IPS-NIHi7 (cell line): ENCODE data around the gene NSMCE1.
A peak's percentile ranks its signal among the peaks of the same experiment; 100 is the strongest.

Source experiments
- DNase-seq: peaks from one replicate; pipeline ENCODE4 v3.0.0; 2012; ENCODE audit warnings: mixed read lengths; ENCODE audit errors: extremely low spot score

Gene NSMCE1, protein sequence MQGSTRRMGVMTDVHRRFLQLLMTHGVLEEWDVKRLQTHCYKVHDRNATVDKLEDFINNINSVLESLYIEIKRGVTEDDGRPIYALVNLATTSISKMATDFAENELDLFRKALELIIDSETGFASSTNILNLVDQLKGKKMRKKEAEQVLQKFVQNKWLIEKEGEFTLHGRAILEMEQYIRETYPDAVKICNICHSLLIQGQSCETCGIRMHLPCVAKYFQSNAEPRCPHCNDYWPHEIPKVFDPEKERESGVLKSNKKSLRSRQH

DNA sequence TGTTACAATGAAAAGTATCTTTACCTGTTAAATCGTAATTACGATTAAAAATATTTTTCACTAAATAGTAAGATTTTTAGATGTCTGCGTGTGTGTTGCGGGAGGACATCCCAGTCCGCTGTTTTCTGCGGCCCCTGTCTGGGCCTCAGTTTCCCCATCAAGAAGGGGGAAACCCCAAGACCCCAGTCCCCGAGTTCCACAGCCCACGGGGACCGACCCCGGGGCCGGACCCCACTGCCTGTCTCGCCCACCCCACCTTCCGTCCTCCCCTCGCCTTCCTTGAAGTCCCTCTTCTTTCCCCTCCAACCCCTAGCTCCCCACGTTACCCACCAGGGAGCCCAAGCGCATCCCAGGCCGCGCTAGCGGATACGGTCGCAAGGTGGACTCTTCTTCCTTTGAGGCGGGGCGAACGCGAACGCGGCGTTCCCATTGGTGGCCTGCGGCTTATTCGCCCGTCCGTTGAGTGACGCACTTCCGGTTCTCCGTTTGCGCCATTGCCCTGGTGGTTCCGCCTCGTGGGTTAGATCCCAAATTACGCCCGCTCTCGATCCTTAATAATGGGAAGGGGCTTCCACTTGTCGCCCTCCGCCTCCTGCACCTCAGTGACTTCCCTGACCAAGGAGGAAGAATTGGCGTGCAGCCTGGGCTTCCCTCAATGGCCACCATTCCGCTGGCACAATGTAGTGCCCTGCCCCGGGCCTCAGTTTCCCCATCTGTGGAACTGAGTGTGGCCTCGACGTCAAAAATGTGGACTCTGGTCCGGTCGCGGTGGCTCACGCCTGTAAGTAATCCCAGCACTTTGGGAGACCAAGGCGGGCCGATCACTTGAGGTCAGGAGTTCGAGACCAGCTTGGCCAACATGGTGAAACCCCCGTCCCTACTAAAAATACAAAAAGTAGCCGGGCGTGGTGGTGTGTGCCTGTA lies at the start of gene NSMCE1:
Gene NSMCE1 (minus strand): TSS at position 397 of the 924 bp plus-strand sequence. CDS start 11,202 bp downstream, outside the sequence.
- DNase-seq: peak; percentile 98

DNA sequence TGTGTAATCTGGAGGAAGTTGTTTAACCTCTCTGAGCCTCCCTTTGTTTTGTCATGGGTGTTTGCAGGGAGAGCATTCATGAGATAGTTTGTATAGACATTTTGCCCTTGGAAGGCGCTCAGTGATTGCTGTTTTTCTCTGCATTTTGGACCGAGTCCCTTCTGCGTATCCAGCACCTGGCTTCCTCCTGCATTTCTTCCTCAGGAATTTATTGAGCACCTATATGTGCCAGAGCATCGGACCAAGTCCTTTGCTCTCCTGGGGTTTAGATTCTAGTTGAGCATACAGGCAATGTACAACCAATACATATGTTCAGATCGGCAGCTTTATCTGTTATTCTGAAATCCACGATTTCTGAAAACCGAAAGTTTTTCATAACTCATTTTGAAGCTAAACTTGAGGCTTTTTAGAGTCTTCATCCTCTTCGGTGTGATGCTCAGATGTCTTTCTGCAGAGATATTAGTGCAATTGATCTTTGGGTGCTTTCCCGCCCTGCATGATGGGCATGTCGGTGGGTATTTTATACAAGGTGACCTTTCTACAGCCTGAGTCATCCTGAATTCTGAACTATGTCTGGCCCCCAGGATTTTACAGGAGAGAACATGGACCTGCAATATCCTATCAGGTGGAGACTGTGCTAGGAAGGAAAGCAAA lies 49.3 kb upstream of the NSMCE1 start:
- DNase-seq: no peak

DNA sequence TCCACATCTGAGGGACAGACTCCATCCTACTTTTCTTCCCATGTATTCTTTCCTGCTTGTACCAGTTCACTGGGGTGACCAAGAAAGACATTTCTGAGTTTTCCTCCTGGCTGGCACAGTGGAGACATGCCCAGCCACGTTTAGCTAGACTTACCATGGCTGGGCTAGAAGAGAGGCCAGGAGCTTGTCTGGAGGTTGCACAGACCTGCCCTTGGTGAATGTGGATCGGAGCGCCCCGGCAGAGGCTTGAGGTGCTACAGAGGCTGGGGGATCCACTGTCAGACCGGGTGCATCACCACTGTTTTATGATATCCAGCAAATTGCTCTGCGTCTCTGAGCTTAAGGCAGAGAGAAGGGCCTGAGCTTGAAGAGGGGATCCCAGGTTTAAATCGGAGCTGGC lies 48.7 kb upstream of the NSMCE1 start:
- no peak for DNase-seq

DNA sequence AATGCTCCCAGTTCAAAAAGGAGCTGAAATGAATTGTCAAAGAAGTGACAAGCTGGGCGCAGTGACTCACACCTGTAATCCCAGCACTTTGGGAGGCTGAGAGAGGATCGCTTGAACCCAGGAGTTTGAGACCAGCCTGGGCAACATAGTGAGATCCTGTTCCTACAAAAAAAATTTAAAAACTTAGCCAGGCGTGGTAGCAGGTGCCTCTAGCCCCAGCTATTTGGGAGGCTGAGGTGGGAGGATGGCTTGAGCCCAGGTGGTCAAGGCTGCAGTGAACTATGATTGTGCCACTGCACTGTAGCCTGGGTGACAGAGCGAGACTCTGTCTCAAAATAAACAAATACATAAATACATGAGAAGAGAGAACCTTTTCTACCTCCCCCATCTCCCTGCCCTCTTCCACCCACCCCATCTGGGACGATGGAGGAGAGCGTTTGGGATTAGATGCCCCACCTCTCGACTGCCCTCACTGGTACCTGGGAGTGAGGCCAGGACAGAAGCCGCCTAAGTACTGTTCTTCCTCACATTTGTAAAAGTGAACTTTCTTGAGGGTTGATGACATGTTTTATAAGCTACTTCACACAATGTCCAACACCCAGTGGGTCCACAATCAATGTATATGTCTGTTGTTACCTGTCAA lies 47.6 kb upstream of the NSMCE1 start:
- no peak for DNase-seq

DNA sequence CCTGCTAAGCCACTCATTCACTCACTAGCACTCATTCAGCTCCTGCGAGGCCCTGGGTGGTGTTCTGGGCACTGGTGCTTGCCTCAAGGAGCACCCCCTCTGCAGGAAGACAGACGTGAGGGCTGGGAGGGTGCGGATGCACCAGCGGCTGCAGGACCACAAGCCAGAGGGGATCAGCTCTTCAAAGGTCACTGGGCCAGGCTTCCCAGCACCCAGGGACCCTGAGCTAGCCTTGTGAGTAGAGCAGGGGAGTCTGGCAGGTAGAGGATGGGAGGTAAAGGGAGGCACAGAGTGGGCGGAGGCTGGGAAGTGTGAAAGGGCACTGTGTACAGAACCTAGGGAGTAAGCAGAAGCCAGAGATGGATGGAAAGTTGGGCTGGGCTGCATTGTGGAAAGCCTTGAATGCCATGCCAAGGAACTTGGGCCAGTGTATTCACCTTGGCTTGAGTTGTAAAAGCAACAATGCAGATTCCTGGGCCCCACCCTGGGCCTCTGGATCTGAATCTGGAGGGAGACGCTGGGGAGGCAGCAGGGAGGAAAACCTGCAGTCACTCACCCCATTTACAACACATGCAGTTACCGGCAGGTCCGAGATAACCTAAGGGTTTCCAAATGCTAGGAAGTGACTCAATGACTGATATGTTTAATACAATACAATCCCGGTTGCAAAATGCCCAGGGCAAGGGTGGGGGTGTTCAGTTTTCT lies 46.9 kb upstream of the NSMCE1 start:
- no peak for DNase-seq

DNA sequence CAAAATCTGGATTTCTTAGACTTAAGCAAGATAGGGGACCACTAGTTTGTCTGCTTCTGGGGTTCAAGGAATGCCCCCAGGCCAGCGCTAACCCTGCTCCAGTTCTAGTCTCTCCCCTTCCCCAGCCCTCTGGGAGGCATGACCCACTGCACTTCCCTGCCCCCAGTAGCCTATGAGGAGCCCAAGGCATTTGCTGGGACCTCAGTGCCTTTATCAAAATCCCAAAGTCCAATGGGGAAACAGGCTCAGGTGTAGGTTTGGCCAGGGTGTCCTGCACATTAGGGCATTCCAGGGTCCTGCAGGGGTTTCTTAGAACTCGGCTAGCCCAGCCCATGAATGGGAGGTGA lies 46.4 kb upstream of the NSMCE1 start:
- DNase-seq: no peak

DNA sequence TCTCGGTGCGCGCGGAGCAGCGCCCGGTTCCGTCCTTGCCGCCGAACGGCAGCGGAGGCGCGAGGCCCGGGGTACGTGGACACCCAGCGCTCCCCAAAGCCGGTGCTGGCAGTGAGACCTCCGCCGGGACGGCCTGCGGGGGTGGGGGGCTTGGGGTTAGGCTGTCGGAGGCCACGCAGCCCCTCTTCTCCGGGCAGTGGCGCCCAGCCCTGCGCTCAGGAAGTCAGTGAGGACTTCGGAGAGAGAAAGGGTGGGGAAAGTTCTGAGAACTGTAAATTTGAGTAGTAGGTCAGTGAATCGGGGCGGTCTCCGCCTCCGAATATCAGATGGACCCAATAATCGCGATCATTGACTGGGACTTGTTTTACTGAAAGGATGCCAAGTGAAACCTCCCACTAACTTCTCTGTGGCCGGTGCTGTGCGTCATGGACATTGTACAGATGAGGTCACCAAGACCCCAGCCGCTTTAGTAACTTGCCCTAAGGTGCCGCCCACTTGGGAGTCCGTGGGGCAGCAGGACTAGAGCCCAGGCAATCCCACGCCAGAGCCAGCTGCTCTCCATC lies 45.7 kb upstream of the NSMCE1 start:
- no peak for DNase-seq

DNA sequence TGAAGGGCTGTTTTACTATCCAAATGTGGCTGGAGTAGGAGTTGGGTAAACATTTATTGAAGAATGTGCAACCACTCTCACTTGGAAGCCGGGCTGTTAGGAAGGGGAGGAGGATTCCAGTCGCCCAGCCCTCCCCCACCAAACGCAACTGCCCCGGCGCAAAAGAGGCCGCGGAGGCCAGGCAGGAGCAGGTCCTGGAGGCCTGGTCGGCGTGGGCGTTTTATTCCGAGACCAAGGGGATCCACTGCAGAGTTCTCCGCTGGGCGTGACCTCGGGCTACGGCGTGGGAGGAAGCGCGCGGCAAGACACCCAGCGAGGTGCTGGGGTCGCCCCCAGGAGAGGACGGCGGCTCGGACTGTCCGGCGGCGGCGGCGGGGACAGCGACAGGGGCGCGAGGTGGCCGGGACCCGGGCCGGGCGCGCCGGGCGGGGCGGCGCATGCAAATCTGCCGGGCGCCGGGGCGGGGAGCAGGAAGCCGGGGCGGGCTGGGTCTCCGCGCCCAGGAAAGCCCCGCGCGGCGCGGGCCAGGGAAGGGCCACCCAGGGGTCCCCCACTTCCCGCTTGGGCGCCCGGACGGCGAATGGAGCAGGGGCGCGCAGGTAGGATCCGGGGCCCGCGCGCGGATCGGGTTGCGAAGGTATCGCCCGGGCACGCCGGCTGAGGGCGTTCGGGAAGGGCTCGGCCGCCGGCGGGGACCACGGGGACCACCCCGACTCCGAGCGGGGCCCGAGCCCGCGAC lies 45.0 kb upstream of the NSMCE1 start, which contains the start of gene IL4R:
Gene IL4R (plus strand): TSS at position 553 of the 739 bp plus-strand sequence. CDS start 26,230 bp downstream, outside the sequence.
- peak; percentile 60 for DNase-seq

DNA sequence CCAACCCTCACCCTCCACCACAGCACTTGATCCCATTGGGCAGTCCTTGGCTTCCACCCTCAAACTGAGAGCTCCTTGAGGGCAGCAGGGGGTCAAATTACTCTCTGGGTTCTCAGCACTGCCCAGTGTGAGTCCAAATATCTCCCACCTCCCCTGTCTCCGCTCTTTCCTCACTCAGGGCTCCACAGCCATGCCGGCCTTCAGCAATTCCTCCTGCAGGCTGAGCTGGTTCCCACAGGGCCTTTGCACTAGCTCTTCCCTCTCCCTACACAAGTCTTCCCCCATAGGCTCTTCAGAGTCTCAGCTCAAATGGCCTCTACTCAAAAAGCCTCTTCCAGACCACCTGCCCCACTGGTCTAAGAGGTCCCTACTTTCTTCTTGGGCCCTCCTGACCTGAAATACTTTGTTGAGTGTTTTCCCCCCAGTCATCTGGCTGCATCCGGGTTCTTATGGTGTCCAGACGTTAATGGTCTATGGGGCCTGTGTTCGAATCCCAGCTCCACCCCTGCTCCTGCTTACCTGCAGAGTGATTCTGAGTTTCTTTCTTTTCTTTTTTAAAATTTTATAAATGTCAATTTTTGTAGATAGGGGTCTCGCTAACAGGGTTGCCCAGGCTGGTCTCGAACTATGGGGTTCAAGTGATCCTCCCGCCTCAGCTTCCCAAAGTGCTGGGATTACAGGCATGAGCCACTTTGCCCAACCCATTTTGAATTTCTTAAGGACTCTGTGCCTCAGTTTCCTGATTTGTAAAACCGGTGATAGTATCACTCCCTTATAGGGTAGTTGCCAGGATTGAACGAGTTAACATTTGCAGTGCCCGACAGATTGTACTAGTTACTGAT lies 44.2 kb upstream of the NSMCE1 start:
- no peak for DNase-seq

DNA sequence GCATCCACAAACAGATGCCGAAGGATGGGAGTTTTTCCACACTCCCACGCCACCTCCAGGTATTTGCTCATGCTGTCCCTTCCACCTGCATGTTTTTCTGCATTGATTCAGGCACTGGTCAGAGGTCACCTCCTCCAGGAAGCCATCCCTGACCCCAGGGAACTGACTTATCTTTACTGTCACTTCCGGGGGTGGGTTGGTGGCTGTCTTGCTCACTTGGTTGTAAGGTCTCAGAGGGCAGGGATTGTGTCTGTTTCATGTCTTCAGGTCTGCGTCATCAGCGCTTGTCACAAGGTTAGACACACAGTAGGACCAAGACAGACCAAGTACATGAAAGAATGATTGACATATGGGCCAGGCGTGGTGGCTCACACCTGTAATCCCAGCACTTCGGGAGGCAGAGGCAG lies 43.3 kb upstream of the NSMCE1 start:
- no peak for DNase-seq

DNA sequence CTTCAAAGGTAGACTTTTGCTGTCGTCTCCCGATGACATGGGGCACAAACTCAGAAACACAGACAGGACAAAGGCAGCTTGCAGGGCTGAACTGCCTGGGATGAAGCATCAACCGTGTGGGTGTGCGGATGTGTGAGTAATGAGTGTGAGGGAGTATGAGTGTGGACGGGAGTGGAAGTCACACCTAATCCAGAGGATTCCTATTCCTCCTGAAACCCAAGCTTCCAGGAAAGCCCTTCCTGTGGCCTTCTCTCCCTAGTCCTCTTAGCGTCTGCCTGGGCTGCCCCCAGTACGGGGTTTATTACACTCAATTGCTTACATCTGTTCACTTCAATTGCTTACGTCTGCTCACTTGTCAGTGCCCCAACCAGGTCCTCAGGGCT lies 42.9 kb upstream of the NSMCE1 start:
- no peak for DNase-seq

DNA sequence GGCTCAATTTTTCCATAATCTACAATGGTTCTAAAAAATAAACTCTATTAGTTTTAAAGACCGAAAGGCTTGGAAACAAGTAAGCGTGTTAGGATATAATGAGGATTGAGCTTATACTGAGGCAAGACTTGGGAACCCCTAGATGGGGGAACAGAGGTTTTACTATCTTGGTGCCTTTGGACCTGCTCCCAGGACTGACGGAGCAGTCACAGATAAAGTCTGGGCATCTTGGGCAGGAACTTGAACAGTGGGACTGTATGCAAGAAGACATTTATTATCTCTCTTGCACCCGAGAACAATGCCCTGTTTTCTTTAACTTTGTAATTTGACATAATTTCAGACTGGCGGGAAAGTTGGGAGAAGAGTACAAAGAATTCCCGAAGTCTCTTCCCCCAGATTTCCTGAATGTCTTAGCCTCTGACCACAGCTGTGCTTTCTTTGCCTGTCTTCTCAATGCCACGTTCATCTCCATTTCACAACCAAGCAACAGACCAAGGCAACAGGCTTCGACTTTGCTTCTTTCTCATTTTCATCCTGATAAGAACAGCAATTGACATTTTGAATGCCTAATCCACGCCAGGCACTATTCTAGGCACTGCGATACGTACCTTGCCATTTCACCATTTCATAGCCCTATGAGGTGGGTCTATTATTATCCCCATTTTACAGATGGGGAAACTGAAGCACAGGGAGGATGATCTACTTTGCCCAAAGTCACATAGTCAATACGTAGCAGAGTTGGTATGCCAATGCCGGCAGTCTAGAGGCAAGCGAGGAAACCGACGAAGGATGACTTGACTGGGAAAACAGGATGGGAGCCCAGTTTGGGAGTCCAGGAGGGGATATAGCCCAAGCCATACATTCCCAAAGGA lies 42.2 kb upstream of the NSMCE1 start:
- DNase-seq: no peak

DNA sequence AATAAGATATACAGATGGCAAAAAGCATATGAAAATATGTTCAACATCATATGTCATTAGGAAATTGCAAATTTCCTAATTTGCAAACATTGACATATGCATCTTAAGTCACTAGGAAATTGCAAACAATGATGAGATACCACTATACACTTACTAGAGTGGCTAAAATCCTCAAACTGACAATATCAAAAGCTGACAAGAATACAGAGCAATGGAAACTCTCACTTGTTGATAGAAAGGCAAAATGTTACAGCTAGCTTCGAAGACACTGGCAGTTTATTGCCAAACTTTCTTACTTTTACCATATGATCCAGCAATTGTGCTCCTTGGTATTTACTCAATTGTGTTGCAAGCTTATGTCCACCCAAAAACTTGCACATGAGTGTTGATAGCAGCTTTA lies 40.2 kb upstream of the NSMCE1 start:
- no peak for DNase-seq

DNA sequence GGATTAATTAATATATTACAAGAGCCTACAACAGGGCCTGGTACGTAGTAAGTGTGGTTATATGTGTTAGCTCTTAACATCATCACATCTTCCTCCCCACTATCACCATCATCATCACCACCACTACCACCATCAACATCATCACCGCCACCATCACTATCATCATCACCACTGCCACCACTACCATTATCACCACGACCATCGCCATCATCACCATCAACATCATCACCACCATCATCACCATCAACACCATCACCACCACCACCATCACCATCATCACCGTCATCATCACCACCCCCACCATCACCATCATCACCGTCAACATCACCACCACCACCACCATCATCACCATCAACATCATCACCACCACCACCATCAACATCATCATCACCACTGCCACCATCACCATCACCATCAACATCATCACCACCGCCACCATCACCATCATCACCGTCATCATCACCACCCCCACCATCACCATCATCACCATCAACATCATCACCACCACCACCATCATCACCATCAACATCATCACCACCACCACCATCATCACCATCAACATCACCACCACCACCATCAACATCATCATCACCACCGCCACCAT lies 37.4 kb upstream of the NSMCE1 start:
- DNase-seq: no peak

DNA sequence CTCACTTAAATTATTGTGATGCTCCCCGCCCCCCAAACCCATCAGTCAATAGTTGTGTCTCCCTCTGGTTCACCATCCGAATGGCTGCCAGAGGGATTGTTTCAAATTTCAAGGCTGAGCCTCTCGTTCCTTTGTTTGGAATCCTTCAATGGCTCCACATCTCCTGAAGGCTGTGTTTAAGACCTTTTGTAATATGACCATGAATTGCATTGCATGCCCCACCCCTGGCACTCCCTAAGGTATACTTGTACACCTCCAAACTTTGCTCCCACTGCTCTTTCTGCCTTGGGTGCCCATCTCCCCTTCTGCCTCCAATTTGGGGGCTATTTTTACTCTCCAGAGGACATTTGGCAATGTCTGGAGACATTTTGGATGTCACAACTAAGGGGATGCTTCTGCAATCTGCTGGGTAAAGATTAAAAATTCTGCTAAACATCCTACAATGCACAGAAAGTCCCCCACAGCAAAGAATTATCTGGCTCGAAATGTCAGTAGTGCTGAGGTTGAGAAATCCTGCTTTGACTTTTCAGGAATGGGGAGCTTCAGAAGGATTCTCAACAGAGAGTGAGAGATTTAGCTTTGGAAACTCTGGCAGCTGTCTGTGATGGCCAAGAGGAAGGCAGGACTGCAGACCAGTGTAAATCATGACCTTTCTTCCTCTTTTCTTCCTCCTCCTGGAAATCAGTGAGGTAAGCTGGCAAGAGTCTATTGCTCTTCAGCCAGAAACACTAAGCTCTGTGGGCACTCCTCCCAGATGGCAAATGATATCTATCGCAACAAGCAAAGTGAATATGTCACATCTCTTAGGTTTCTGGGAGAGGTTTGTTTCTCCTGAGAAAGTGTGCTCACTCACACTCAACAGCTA lies 36.5 kb upstream of the NSMCE1 start:
- DNase-seq: no peak

DNA sequence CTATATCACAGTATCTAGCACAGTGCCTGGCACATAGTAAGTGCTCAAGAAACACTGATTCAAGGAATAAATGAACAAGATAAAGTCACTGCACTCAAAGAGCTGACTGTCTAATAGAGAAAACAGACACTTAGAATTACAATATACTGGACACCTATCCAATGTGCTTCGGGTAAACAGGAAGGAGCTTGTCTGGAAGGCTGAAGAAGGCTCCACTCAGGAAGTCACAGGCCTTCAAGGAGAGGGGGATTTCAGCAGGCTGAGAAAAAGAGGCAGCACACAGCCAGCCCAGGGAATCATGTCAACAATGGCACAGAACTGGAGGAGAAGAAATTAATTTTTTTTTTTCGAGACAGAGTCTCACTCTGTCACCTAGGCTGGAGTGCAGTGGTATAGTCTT lies 35.5 kb upstream of the NSMCE1 start:
- no peak for DNase-seq
